ENCODE data around the gene UBE2D2. TPM values are rescaled to one million over a fixed set of nuclear protein-coding genes. Genes with fewer than 3 reads are reported as not detected.

The UBE2D2 gene
- total RNA-seq, 6 donors from 2014 or later = 61.8 to 106 (median 86.7) TPM

GRCh38 chr5:139667001-139667729 is 106.0 kb downstream of the UBE2D2 start:
- TF ChIP-seq POLR2AphosphoS5 (IDR thresholded peaks at IDR 0.05) = no peak
- no peak for TF ChIP-seq POLR2A (IDR thresholded peaks at IDR 0.05)
- no peak for TF ChIP-seq EP300 (IDR thresholded peaks at IDR 0.05)
- TF ChIP-seq, protein P1, sequence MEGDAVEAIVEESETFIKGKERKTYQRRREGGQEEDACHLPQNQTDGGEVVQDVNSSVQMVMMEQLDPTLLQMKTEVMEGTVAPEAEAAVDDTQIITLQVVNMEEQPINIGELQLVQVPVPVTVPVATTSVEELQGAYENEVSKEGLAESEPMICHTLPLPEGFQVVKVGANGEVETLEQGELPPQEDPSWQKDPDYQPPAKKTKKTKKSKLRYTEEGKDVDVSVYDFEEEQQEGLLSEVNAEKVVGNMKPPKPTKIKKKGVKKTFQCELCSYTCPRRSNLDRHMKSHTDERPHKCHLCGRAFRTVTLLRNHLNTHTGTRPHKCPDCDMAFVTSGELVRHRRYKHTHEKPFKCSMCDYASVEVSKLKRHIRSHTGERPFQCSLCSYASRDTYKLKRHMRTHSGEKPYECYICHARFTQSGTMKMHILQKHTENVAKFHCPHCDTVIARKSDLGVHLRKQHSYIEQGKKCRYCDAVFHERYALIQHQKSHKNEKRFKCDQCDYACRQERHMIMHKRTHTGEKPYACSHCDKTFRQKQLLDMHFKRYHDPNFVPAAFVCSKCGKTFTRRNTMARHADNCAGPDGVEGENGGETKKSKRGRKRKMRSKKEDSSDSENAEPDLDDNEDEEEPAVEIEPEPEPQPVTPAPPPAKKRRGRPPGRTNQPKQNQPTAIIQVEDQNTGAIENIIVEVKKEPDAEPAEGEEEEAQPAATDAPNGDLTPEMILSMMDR (IDR thresholded peaks at IDR 0.05) = no peak
- no peak for DNase-seq
- H3K36me3 ChIP-seq = no peaks in the 10 kb centered on the region
- H3K27ac ChIP-seq = peak overlapping the region; percentile 83 to 89 (median 87)
- H3K4me1 ChIP-seq = peaks cover 58 to 84% (median 72%) of the 10 kb centered on the region in 4 donors
- H3K9me3 ChIP-seq = no peaks in the 10 kb centered on the region
- 85 to 90% methylated on average over 2 of the region's 2 CpGs for WGBS, 2 donors
- ATAC-seq (ENCODE audit: low FRiP score in 2 of 2) = no peak
- no peaks in the 10 kb centered on the region for H3K27me3 ChIP-seq
- H3K4me3 ChIP-seq = peak overlapping the region in 1 of 4 donors; percentile 52

DNA sequence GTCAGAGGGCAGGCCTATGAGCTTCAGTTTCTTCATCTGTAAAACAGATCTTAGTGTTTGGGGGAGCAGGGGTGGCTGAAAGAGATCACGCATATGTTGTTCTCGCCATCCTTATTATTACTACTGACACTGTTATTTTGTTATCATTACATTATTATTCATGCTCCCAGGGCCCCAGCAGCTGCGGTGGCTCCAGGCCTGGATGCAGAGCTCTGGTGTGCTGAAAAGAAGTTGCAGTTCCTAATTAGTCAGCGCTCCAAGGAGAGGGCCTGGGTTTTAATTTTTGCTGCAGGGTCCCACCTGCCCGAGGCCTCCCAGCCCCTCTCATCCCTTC is 106.6 kb downstream of the UBE2D2 start:
- DNase-seq (no peak), ATAC-seq (ENCODE audit: low FRiP score in 2 of 2) (no peak)
- 51 to 79% methylated on average over 4 to 5 of the region's 5 CpGs for WGBS, 2 donors
- Histone ChIP-seq H3K27ac (peak overlapping the region; percentile 83 to 89 (median 87)), H3K36me3 (no peaks in the 10 kb centered on the region), H3K4me3 (peak overlapping the region in 3 of 4 donors; percentile 34 to 54 (median 52)), H3K27me3 (no peaks in the 10 kb centered on the region), H3K4me1 (peaks cover 60 to 89% (median 71%) of the 10 kb centered on the region in 4 donors), H3K9me3 (no peaks in the 10 kb centered on the region)
- TF ChIP-seq EP300 (IDR thresholded peaks at IDR 0.05) (no peak), POLR2A (IDR thresholded peaks at IDR 0.05) (no peak), POLR2AphosphoS5 (IDR thresholded peaks at IDR 0.05) (no peak)
- TF ChIP-seq, protein P1 (IDR thresholded peaks at IDR 0.05) = no peak

DNA sequence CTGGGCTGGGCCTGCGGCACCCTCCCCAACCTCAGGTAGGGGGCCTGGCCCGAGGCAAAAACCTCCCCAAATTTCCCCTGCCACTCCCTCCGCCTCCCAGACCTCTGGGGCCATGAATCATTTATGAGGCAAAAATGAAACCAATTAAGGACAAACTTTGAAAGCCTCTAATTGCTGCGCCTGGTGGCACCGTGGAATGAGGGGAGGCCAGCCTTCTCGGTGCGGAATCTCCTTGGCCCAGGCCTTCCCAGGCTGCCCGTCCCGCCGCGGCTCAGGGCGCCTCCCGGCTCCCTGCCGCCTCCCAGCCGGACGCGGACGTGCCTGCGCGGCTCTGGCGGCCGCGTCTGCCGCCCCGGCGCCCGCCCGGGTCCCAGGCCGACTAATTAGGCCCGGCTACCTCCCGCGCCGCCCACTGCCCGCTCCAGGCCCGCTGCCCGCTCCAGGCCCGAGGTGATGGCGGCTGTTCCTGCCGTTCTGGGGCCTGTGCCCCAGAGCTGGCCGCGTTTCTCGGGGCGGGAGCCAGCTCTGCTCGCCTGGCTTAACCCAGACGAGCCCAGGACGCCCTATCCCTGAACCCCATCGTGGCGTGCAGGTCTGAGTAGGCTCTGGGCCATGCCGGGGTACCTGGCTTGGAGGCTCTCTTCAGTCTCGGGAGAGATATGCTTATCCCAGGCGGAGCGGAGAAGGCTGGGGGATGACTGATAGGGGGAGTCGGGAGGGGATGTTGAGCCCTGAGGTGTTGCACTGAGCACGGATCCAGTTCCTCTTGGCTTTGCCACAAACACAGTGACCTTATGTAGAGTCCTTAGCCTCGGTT is 107.1 kb downstream of the UBE2D2 start:
- WGBS, 2 donors = 9% methylated on average over 41 of the region's 55 CpGs; no CpG with 5 or more reads in 1 of the 2 donors
- H3K27ac ChIP-seq = peak overlapping the region; percentile 83 to 89 (median 87)
- no peaks in the 10 kb centered on the region for H3K36me3 ChIP-seq
- no peaks in the 10 kb centered on the region for H3K27me3 ChIP-seq
- peak overlapping the region; percentile 5 to 54 (median 43) for H3K4me3 ChIP-seq
- TF ChIP-seq POLR2A (IDR thresholded peaks at IDR 0.05) = peak in 1 of 4 donors; percentile 49
- TF ChIP-seq EP300 (IDR thresholded peaks at IDR 0.05) = no peak
- TF ChIP-seq, protein P1 (IDR thresholded peaks at IDR 0.05) = peak in 1 of 6 experiments; percentile 10
- DNase-seq = peak in 1 of 2 donors; percentile 92
- no peaks in the 10 kb centered on the region for H3K9me3 ChIP-seq
- ATAC-seq (ENCODE audit: low FRiP score in 2 of 2) = peak in 1 of 2 donors; percentile 61
- H3K4me1 ChIP-seq = peaks cover 60 to 85% (median 71%) of the 10 kb centered on the region in 4 donors

DNA sequence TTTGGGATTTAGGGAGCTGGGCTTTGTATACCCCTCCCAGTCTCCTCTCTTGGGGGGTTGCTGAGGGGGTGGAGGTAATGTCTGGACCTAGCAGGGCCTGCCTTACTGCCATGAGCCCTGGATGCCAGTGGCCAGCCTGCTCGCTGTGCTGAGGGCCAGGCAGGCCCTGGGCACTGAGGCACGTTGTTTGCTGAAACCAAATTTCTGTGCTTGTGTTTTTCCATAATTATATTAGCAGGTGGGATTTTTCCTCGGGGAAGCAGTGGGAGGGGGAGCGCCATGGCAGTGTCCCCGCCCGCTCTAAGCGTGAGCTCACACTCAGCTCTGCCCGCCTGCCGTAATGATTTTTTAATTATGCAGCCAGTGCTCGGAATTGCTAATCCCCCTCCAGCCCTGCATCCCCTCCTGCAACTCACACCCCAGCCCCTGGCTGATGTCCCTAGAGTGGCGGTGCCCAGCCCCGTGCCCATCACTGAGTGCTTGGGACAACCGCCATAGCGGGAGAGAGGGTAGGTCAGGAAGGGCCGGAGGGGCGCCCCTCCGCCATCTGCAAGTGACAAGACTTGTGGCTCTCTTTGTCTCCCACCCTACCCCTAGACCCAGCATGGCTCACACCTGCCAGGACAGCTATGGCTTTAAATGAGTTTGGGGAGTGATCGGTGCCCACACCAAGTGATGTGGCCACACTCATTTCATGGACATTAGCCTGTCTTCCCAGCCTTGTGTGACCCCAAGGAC is 108.0 kb downstream of the UBE2D2 start:
- H3K27me3 ChIP-seq = no peaks in the 10 kb centered on the region
- DNase-seq = peak in 1 of 2 donors; percentile 47
- TF ChIP-seq POLR2A (IDR thresholded peaks at IDR 0.05) (no peak), POLR2AphosphoS5 (IDR thresholded peaks at IDR 0.05) (no peak), EP300 (IDR thresholded peaks at IDR 0.05) (no peak)
- TF ChIP-seq, protein P1 (IDR thresholded peaks at IDR 0.05) = no peak
- H3K4me3 ChIP-seq = peak overlapping the region in 2 of 4 donors; percentile 52 to 54
- H3K4me1 ChIP-seq = peaks cover 58 to 77% (median 68%) of the 10 kb centered on the region in 4 donors
- peak overlapping the region; percentile 83 to 89 (median 87) for H3K27ac ChIP-seq
- no peak for ATAC-seq (ENCODE audit: low FRiP score in 2 of 2)
- 77 to 93% methylated on average over 15 to 18 of the region's 18 CpGs for WGBS, 2 donors
- no peaks in the 10 kb centered on the region for H3K36me3 ChIP-seq
- H3K9me3 ChIP-seq = no peaks in the 10 kb centered on the region

All from upper lobe of left lung (tissue), 6 donors.